ENCODE data around the gene EAF2.

Gene EAF2

DNA sequence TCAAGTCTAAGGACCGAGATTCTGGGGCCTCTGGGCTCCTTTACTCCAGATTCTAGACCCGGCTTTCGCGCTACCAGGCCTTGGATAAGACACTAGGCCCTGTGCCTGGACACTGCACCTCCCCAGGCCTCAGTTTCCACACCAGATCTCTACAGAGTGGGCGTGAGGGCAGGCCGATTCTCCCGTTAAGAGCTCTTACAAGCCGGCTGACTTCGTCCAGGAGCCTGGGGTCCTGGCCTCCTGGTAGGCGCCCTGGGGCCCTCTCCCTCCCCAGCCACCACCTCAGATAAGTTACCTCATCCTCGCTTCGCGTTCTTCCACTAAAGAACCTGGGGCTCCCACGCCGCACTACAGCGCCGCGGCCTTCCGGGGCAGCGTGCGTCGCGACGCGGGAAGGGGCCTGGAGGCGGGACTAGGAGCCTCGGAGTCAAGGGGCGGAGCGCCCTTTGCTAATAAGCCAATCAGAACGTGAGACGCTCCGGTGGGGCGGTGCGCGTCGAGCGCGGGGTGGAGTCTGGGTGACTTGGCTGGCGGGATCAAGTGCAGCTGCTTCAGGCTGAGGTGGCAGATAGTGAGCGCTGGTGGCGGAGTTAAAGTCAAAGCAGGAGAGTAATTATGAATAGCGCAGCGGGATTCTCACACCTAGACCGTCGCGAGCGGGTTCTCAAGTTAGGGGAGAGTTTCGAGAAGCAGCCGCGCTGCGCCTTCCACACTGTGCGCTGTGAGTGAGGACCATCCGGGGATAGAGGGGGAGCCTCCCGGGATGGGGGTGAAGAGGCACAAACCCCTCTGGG is at the start of gene EAF2, which contains the start of gene IQCB1:
EAF2 (plus strand) TSS at position 539 of the 794 bp plus-strand sequence; CDS start at position 616, 77 bp downstream.
IQCB1 (minus strand) TSS at position 390 of the 794 bp plus-strand sequence. CDS start 6,100 bp downstream, outside the sequence.
- peak within 1 kb of the TSS; percentile 77 to 81 for H3K27ac ChIP-seq (ENCODE audit: low read depth in 2 of 2, low read length in 2 of 2)
- no peaks in the 10 kb centered on the region for H3K27me3 ChIP-seq (ENCODE audit: control insufficient read depth in 2 of 2, insufficient read depth in 2 of 2, low read length in 2 of 2)
- H3K9me3 ChIP-seq (ENCODE audit: control insufficient read depth in 2 of 2, low read length in 2 of 2), result no peaks in the 10 kb centered on the region
- H3K4me3 ChIP-seq (ENCODE audit: low read length in 2 of 2), result peak within 1 kb of the TSS; percentile 84 to 89
- peaks cover 5 to 14% of the 10 kb centered on the region in 2 donors for H3K4me1 ChIP-seq (ENCODE audit: control insufficient read depth in 2 of 2, insufficient read depth in 2 of 2, low read length in 2 of 2)
- no peaks in the 10 kb centered on the region for H3K36me3 ChIP-seq (ENCODE audit: control insufficient read depth in 2 of 2, insufficient read depth in 2 of 2, low read length in 2 of 2)
- H3K9ac ChIP-seq (ENCODE audit: low read depth in 1 of 2, low read length in 2 of 2), result peak within 1 kb of the TSS; percentile 83 to 93

DNA sequence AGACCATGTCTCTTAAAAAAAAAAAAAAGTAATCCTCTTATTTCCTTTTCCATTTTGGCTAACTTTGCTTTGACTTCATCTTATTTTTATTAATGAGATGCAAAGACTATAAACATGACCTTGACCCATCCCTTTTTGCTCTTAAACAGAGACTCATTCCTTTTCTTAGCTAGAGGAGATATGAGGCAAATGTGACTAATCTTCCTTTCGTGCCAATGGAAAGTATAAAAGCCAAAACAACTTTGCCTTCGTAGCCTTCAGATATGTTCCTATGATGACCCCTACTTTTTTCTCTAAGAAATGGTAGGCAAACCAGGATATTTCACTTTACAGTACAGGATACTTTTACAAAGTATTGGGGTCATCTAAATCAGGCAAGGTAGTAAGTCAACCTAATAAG is 48.5 kb upstream of the EAF2 start:
- Histone ChIP-seq H3K4me1 (ENCODE audit: control insufficient read depth in 2 of 2, insufficient read depth in 2 of 2, low read length in 2 of 2) (no peaks in the 10 kb centered on the region), H3K9ac (ENCODE audit: low read depth in 1 of 2, low read length in 2 of 2) (no peak overlapping the region), H3K4me3 (ENCODE audit: low read length in 2 of 2) (no peak overlapping the region), H3K36me3 (ENCODE audit: control insufficient read depth in 2 of 2, insufficient read depth in 2 of 2, low read length in 2 of 2) (peaks cover 25 to 39% of the 10 kb centered on the region in 2 donors), H3K27me3 (ENCODE audit: control insufficient read depth in 2 of 2, insufficient read depth in 2 of 2, low read length in 2 of 2) (no peaks in the 10 kb centered on the region), H3K9me3 (ENCODE audit: control insufficient read depth in 2 of 2, low read length in 2 of 2) (no peaks in the 10 kb centered on the region), H3K27ac (ENCODE audit: low read depth in 2 of 2, low read length in 2 of 2) (no peak overlapping the region)

DNA sequence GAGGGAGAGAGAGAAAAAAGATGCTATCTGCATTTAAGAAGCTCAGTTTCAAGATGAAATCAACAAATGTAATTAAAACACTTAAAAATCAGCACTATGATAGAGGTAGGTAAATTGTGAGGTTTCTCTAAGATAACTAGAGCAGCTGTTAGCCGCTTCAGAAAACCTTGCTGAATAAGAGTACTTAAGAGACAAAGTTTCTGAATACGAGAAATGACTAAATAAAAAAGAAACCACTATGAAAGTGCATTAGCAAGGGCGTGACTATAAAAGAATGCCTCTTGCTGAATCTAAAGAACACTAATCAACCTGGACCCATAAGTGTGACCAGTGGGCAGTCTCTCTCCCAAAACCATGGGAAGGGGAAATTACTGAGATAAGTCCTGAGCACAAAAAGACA is 41.9 kb upstream of the EAF2 start:
- H3K4me1 ChIP-seq (ENCODE audit: control insufficient read depth in 2 of 2, insufficient read depth in 2 of 2, low read length in 2 of 2), result no peaks in the 10 kb centered on the region
- H3K4me3 ChIP-seq (ENCODE audit: low read length in 2 of 2), result no peak overlapping the region
- peak overlapping the region in 1 of 2 donors; percentile 26 for H3K27ac ChIP-seq (ENCODE audit: low read depth in 2 of 2, low read length in 2 of 2)
- H3K9ac ChIP-seq (ENCODE audit: low read depth in 1 of 2, low read length in 2 of 2), result no peak overlapping the region
- H3K9me3 ChIP-seq (ENCODE audit: control insufficient read depth in 2 of 2, low read length in 2 of 2), result no peaks in the 10 kb centered on the region
- H3K27me3 ChIP-seq (ENCODE audit: control insufficient read depth in 2 of 2, insufficient read depth in 2 of 2, low read length in 2 of 2), result no peaks in the 10 kb centered on the region
- H3K36me3 ChIP-seq (ENCODE audit: control insufficient read depth in 2 of 2, insufficient read depth in 2 of 2, low read length in 2 of 2), result peaks cover 17 to 21% of the 10 kb centered on the region in 2 donors

DNA sequence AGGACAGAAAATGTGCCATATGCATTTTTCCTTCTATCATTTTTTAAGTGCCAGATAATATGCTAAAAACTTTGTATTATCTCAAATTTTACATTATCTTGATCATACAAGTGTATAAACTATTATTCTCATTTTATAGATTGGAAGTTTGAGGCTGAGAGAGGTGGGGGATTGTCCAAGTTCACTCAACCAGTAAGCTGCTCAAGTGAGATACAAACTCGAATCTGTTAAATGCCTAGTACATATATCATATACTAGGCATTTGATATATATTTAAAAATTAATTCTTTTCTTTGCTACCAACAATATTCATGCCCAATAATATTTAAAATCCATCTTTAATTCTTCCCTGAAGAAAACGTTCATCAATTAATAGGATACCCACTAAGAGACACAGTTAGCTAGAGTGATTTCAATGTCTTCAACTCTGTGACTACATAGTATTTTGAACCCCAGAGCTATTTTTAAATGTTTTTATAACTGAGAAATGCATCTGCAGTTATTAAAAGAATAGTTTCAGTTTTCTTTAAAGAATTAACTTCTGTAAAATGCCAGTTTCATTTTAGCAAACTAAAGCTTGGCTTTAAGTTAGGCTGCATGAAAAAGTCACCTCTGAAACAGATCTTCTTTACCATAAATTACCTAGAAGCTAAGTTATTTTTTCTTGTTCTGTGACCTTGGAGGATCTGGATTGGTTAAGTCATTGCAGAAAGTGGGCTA is 40.6 kb upstream of the EAF2 start:
- Histone ChIP-seq H3K4me1 (ENCODE audit: control insufficient read depth in 2 of 2, insufficient read depth in 2 of 2, low read length in 2 of 2) (no peaks in the 10 kb centered on the region), H3K27ac (ENCODE audit: low read depth in 2 of 2, low read length in 2 of 2) (peak overlapping the region in 1 of 2 donors; percentile 35), H3K36me3 (ENCODE audit: control insufficient read depth in 2 of 2, insufficient read depth in 2 of 2, low read length in 2 of 2) (peaks cover 4 to 9% of the 10 kb centered on the region in 2 donors), H3K9me3 (ENCODE audit: control insufficient read depth in 2 of 2, low read length in 2 of 2) (no peaks in the 10 kb centered on the region), H3K4me3 (ENCODE audit: low read length in 2 of 2) (no peak overlapping the region), H3K9ac (ENCODE audit: low read depth in 1 of 2, low read length in 2 of 2) (no peak overlapping the region), H3K27me3 (ENCODE audit: control insufficient read depth in 2 of 2, insufficient read depth in 2 of 2, low read length in 2 of 2) (no peaks in the 10 kb centered on the region)

- no peaks in the 10 kb centered on the region for H3K4me1 ChIP-seq (ENCODE audit: control insufficient read depth in 2 of 2, insufficient read depth in 2 of 2, low read length in 2 of 2)
- H3K9ac ChIP-seq (ENCODE audit: low read depth in 1 of 2, low read length in 2 of 2), result no peak overlapping the region
- H3K27me3 ChIP-seq (ENCODE audit: control insufficient read depth in 2 of 2, insufficient read depth in 2 of 2, low read length in 2 of 2), result no peaks in the 10 kb centered on the region
- no peak overlapping the region for H3K27ac ChIP-seq (ENCODE audit: low read depth in 2 of 2, low read length in 2 of 2)
- no peak overlapping the region for H3K4me3 ChIP-seq (ENCODE audit: low read length in 2 of 2)
- H3K9me3 ChIP-seq (ENCODE audit: control insufficient read depth in 2 of 2, low read length in 2 of 2), result no peaks in the 10 kb centered on the region
- H3K36me3 ChIP-seq (ENCODE audit: control insufficient read depth in 2 of 2, insufficient read depth in 2 of 2, low read length in 2 of 2), result peaks cover 0 to 6% of the 10 kb centered on the region in 2 donors
These were observed 38.0 kb upstream of the EAF2 start for GRCh38 chr3:121796970-121797369.

DNA sequence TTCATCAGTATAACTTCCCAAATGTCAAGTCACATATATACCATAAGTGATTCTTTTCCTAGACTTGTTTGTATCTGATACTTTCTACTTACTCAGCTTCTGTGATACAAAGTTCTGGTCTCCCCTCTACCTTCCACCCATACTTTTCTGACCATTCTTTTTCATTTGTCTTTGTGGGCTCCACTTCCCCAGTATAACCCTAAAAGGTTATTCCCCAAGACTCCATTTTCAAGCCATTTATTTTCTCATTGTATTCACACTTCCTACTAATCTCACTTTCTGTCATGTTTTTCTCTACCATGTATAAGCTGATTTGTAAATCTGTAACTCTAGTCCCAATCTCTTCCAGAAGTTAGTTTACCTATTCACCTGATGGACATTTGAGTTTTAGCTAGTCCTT is 34.1 kb upstream of the EAF2 start:
- Histone ChIP-seq H3K4me1 (ENCODE audit: control insufficient read depth in 2 of 2, insufficient read depth in 2 of 2, low read length in 2 of 2) (peaks cover 0 to 2% of the 10 kb centered on the region in 2 donors), H3K9me3 (ENCODE audit: control insufficient read depth in 2 of 2, low read length in 2 of 2) (no peaks in the 10 kb centered on the region), H3K27ac (ENCODE audit: low read depth in 2 of 2, low read length in 2 of 2) (no peak overlapping the region), H3K4me3 (ENCODE audit: low read length in 2 of 2) (no peak overlapping the region), H3K36me3 (ENCODE audit: control insufficient read depth in 2 of 2, insufficient read depth in 2 of 2, low read length in 2 of 2) (no peaks in the 10 kb centered on the region), H3K27me3 (ENCODE audit: control insufficient read depth in 2 of 2, insufficient read depth in 2 of 2, low read length in 2 of 2) (no peaks in the 10 kb centered on the region), H3K9ac (ENCODE audit: low read depth in 1 of 2, low read length in 2 of 2) (no peak overlapping the region)

- H3K4me3 ChIP-seq (ENCODE audit: low read length in 2 of 2), result no peak overlapping the region
- H3K4me1 ChIP-seq (ENCODE audit: control insufficient read depth in 2 of 2, insufficient read depth in 2 of 2, low read length in 2 of 2), result peaks cover 0 to 2% of the 10 kb centered on the region in 2 donors
- H3K27ac ChIP-seq (ENCODE audit: low read depth in 2 of 2, low read length in 2 of 2), result no peak overlapping the region
- peaks cover 0 to 6% of the 10 kb centered on the region in 2 donors for H3K36me3 ChIP-seq (ENCODE audit: control insufficient read depth in 2 of 2, insufficient read depth in 2 of 2, low read length in 2 of 2)
- no peak overlapping the region for H3K9ac ChIP-seq (ENCODE audit: low read depth in 1 of 2, low read length in 2 of 2)
- H3K9me3 ChIP-seq (ENCODE audit: control insufficient read depth in 2 of 2, low read length in 2 of 2), result no peaks in the 10 kb centered on the region
- no peaks in the 10 kb centered on the region for H3K27me3 ChIP-seq (ENCODE audit: control insufficient read depth in 2 of 2, insufficient read depth in 2 of 2, low read length in 2 of 2)
These were observed 31.2 kb upstream of the EAF2 start for GRCh38 chr3:121803771-121804320.

- H3K9ac ChIP-seq (ENCODE audit: low read depth in 1 of 2, low read length in 2 of 2), result no peak overlapping the region
- H3K36me3 ChIP-seq (ENCODE audit: control insufficient read depth in 2 of 2, insufficient read depth in 2 of 2, low read length in 2 of 2), result peaks cover 14 to 17% of the 10 kb centered on the region in 2 donors
- no peak overlapping the region for H3K27ac ChIP-seq (ENCODE audit: low read depth in 2 of 2, low read length in 2 of 2)
- no peak overlapping the region for H3K4me3 ChIP-seq (ENCODE audit: low read length in 2 of 2)
- H3K9me3 ChIP-seq (ENCODE audit: control insufficient read depth in 2 of 2, low read length in 2 of 2), result no peaks in the 10 kb centered on the region
- peaks cover 0 to 2% of the 10 kb centered on the region in 2 donors for H3K4me1 ChIP-seq (ENCODE audit: control insufficient read depth in 2 of 2, insufficient read depth in 2 of 2, low read length in 2 of 2)
- H3K27me3 ChIP-seq (ENCODE audit: control insufficient read depth in 2 of 2, insufficient read depth in 2 of 2, low read length in 2 of 2), result no peaks in the 10 kb centered on the region
These were observed 25.8 kb upstream of the EAF2 start for GRCh38 chr3:121809249-121809648.

DNA sequence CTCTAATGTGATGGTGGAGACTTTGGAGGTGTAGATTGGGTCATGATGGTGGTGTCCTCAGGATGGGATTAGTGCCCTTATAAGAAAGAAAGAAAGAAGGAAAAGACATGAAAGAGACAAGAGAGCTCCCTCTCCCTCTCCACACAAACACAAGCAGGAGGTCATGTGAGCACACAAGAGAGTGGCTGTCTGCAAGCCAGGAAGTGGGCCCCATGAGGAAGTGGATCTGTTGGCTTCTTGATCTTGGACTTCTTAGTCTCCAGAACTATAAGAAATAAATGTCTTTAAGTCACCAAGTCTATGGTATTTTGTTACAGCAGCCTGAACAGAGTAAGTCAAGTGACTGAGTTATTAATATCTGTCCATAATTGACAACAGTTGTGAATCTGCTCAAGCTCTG is 17.3 kb upstream of the EAF2 start:
- peaks cover 12 to 26% of the 10 kb centered on the region in 2 donors for H3K36me3 ChIP-seq (ENCODE audit: control insufficient read depth in 2 of 2, insufficient read depth in 2 of 2, low read length in 2 of 2)
- no peak overlapping the region for H3K27ac ChIP-seq (ENCODE audit: low read depth in 2 of 2, low read length in 2 of 2)
- H3K9me3 ChIP-seq (ENCODE audit: control insufficient read depth in 2 of 2, low read length in 2 of 2), result no peaks in the 10 kb centered on the region
- no peaks in the 10 kb centered on the region for H3K27me3 ChIP-seq (ENCODE audit: control insufficient read depth in 2 of 2, insufficient read depth in 2 of 2, low read length in 2 of 2)
- no peak overlapping the region for H3K9ac ChIP-seq (ENCODE audit: low read depth in 1 of 2, low read length in 2 of 2)
- H3K4me3 ChIP-seq (ENCODE audit: low read length in 2 of 2), result no peak overlapping the region
- H3K4me1 ChIP-seq (ENCODE audit: control insufficient read depth in 2 of 2, insufficient read depth in 2 of 2, low read length in 2 of 2), result no peaks in the 10 kb centered on the region

- Histone ChIP-seq H3K9me3 (ENCODE audit: control insufficient read depth in 2 of 2, low read length in 2 of 2) (peaks cover 0 to 4% of the 10 kb centered on the region in 2 donors), H3K27me3 (ENCODE audit: control insufficient read depth in 2 of 2, insufficient read depth in 2 of 2, low read length in 2 of 2) (no peaks in the 10 kb centered on the region), H3K9ac (ENCODE audit: low read depth in 1 of 2, low read length in 2 of 2) (no peak overlapping the region), H3K36me3 (ENCODE audit: control insufficient read depth in 2 of 2, insufficient read depth in 2 of 2, low read length in 2 of 2) (peaks cover 19 to 26% of the 10 kb centered on the region in 2 donors), H3K4me3 (ENCODE audit: low read length in 2 of 2) (no peak overlapping the region), H3K27ac (ENCODE audit: low read depth in 2 of 2, low read length in 2 of 2) (no peak overlapping the region), H3K4me1 (ENCODE audit: control insufficient read depth in 2 of 2, insufficient read depth in 2 of 2, low read length in 2 of 2) (no peaks in the 10 kb centered on the region)
These were observed 16.4 kb upstream of the EAF2 start for GRCh38 chr3:121818578-121818977.
